Left kidney (tissue), 1 donor: ENCODE results near the gene UACA. TPM values are rescaled to one million over a fixed set of nuclear protein-coding genes. Genes with fewer than 3 reads are reported as not detected.

Source experiments
- polyA plus RNA-seq: library from polyadenylated mRNA; unstranded; fragments of 120-200 nt; gene quantifications from one replicate; pipeline ENCODE4 v1.2.1, GENCODE V29; 2013; ENCODE audit not compliant: insufficient read length

Gene UACA
- polyA plus RNA-seq, 1 donor, result 120 TPM

Other genes with a start within 250 kb of the UACA start
- gene LARP6, start 90.6 kb upstream of the UACA start, polyA plus RNA-seq, result 15.5 TPM
- 8.1 TPM for gene THAP10, start 128.9 kb upstream of the UACA start, polyA plus RNA-seq
- 20.9 TPM for gene LRRC49, start 129.3 kb upstream of the UACA start, polyA plus RNA-seq